Endothelial cell of umbilical vein (primary cell): ENCODE results near the gene GABPB1.

Source experiments
- CTCF ChIP-seq, 2 donors: IDR thresholded peaks; 1 replicate in 1 of 2; 2 replicates in 1 of 2; pipeline ENCODE4 v1.5.1; 2011; ENCODE audit warnings: low read length in 2 of 2, mild to moderate bottlenecking in 2 of 2, moderate library complexity in 2 of 2, control low read depth in 1 of 2, inconsistent platforms in 1 of 2, low read depth in 1 of 2; ENCODE audit not compliant: insufficient read depth in 1 of 2; ENCODE audit errors: extremely low read depth in 1 of 2
- GATA2 ChIP-seq: IDR thresholded peaks from 2 replicates; pipeline ENCODE4 v1.7.0; 2011; ENCODE audit warnings: low read depth, mild to moderate bottlenecking, moderate library complexity, mixed read lengths, low read length; ENCODE audit not compliant: insufficient read length, insufficient read depth
- POLR2AphosphoS5 ChIP-seq: IDR thresholded peaks from 2 replicates; pipeline ENCODE4 v1.6.1; 2012; ENCODE audit warnings: low read depth, mild to moderate bottlenecking, control low read depth, low read length, moderate library complexity; ENCODE audit not compliant: insufficient read depth

DNA sequence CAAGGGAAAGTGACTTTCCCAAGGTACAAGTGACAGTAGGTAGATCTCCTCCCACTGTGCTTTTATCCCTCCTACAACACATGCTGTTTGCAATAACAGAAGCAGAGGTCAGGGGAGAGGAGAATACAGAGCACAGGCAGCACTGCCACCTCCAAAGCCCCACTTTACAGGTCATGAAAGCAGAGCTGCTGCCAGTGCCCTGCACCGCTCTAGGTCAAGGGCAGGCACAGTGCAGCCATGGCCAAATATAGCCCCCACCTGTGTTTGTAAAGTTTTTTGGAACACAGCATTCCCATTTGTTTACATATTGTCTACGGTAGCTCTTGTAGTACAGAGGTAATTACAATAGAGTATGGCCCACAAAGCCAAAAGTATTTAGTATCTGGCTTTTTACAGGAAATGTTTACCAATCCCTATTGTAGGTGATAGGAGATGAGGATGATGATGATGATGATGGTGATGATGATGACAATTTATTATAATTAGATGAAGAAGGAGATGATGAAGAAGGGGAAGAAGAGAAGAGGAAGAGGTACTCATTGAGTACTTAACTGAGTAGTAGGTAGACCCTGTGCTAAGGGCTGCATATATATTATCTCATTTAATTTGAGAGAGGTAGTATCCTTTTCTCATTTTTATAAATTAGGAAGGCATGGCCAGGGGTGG lies 109.9 kb downstream of the GABPB1 start:
- TF ChIP-seq GATA2 (no peak), CTCF (IDR thresholded peaks at IDR 0.05; ENCODE audit: extremely low read depth in 1 of 2, insufficient read depth in 1 of 2, low read depth in 1 of 2, low read length in 2 of 2) (no peak), POLR2AphosphoS5 (no peak)
